ENCODE data around the gene TNNT2. TPM values are rescaled to one million over a fixed set of nuclear protein-coding genes. Genes with fewer than 3 reads are reported as not detected.

The TNNT2 gene
- total and polyA plus RNA-seq, 2 donors (not counting 1 experiment from before 2014, with no cell fraction given): 1.4 TPM; not detected in 1

DNA sequence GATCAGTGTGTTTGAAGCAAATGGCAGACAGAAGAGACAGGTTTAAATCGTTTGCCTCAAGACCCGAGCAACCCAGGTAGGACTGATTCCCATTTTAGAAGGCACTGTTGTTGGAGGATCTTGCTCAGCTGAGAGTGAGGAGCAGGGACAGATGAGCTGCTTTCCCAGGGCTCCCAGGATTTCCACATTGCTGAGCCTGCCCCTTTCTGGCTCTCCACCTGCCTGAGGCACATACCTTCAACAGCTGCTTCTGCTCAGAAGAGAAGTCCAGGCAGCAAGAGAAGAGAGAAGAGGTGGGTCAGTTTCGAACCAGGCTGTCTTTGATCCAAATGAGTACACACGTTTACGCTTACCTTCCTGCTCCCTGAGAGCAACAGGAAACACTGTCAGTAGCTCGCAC is 5.7 kb downstream of the TNNT2 start:
- peaks cover 42% of the 10 kb centered on the region for H3K27me3 ChIP-seq (ENCODE audit: control insufficient read depth, insufficient read depth, low read length)
- no peaks in the 10 kb centered on the region for H3K4me1 ChIP-seq (ENCODE audit: control insufficient read depth, extremely low read depth, insufficient read depth, low read length)
- no peaks in the 10 kb centered on the region for H3K9me3 ChIP-seq (ENCODE audit: control insufficient read depth, insufficient read depth, low read depth, low read length)
- no peak overlapping the region for H2AFZ ChIP-seq (ENCODE audit: low read length)
- TF ChIP-seq EZH2 (IDR thresholded peaks at IDR 0.05; ENCODE audit: low read length, missing control alignments): no peak
- TF ChIP-seq, protein P1, sequence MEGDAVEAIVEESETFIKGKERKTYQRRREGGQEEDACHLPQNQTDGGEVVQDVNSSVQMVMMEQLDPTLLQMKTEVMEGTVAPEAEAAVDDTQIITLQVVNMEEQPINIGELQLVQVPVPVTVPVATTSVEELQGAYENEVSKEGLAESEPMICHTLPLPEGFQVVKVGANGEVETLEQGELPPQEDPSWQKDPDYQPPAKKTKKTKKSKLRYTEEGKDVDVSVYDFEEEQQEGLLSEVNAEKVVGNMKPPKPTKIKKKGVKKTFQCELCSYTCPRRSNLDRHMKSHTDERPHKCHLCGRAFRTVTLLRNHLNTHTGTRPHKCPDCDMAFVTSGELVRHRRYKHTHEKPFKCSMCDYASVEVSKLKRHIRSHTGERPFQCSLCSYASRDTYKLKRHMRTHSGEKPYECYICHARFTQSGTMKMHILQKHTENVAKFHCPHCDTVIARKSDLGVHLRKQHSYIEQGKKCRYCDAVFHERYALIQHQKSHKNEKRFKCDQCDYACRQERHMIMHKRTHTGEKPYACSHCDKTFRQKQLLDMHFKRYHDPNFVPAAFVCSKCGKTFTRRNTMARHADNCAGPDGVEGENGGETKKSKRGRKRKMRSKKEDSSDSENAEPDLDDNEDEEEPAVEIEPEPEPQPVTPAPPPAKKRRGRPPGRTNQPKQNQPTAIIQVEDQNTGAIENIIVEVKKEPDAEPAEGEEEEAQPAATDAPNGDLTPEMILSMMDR (conservative IDR thresholded peaks at IDR 0.05 in 1 of 2, IDR thresholded peaks at IDR 0.05 in 1 of 2; ENCODE audit: low read depth in 1 of 2, low read length in 2 of 2): no peak
- no peaks in the 10 kb centered on the region for H4K20me1 ChIP-seq (ENCODE audit: control insufficient read depth, extremely low read depth, insufficient read depth, low read length)
- DNase-seq (ENCODE audit: low read depth in 2 of 2): no peak
- no peak overlapping the region for H3K27ac ChIP-seq (ENCODE audit: insufficient read depth, low read length)
- no peaks in the 10 kb centered on the region for H3K79me2 ChIP-seq (ENCODE audit: control insufficient read depth, insufficient read depth, low read length)
- no peak overlapping the region for H3K9ac ChIP-seq (ENCODE audit: insufficient read depth, low read length)
- no peak overlapping the region for H3K4me3 ChIP-seq (replicated peaks in 1 of 4; ENCODE audit: control extremely low read depth in 1 of 4, insufficient read depth in 1 of 4, low read depth in 3 of 4, low read length in 4 of 4)
- H3K36me3 ChIP-seq (ENCODE audit: control insufficient read depth, insufficient read depth, low read length): no peaks in the 10 kb centered on the region
- H3K4me2 ChIP-seq (ENCODE audit: extremely low read depth, insufficient read depth, low read length): no peak overlapping the region

DNA sequence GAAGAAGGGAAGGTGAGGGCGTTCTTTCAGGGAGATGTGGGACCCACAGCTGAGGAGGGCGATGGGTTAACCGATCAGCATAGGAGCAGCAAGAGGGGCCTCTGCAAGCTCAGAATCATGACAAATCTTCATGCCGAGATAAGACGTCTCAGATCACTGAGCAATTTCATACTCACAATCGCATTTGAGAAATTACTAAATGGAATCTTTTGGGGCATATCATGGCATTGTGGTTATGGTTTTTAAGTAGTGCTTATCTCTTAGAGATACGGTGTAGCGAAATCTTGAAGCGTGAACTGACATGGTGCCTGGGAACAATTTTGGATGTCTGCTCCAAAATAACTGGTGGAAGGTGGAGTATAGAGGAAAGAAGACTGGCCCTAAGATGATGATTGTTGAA is 6.2 kb downstream of the TNNT2 start:
- peak in 1 of 2 donors; percentile 39 for DNase-seq (ENCODE audit: low read depth in 2 of 2)

DNA sequence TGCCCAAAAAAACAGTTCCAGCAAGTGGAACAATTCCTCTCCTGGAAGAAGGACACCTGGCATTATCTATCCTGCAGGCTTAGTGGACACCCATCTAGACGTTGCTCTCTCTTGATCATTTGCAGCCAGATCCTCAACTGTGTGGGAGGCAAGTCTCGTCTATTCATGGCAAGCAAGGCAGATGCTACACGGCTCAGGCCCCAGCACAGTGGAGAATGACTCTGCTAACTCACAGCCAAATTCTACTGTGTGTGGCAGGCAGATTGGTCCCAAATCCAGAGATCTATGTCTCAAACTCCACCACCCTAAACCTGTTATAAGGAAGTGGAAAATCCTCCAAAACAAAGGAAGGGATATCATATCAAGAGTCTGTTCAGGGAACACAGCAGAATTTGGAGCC is 7.0 kb downstream of the TNNT2 start:
- Histone ChIP-seq H2AFZ (ENCODE audit: low read length) (no peak overlapping the region), H3K27me3 (ENCODE audit: control insufficient read depth, insufficient read depth, low read length) (peaks cover 33% of the 10 kb centered on the region), H4K20me1 (ENCODE audit: control insufficient read depth, extremely low read depth, insufficient read depth, low read length) (no peaks in the 10 kb centered on the region), H3K4me1 (ENCODE audit: control insufficient read depth, extremely low read depth, insufficient read depth, low read length) (no peaks in the 10 kb centered on the region), H3K79me2 (ENCODE audit: control insufficient read depth, insufficient read depth, low read length) (no peaks in the 10 kb centered on the region), H3K4me2 (ENCODE audit: extremely low read depth, insufficient read depth, low read length) (no peak overlapping the region), H3K9me3 (ENCODE audit: control insufficient read depth, insufficient read depth, low read depth, low read length) (no peaks in the 10 kb centered on the region), H3K27ac (ENCODE audit: insufficient read depth, low read length) (no peak overlapping the region), H3K36me3 (ENCODE audit: control insufficient read depth, insufficient read depth, low read length) (no peaks in the 10 kb centered on the region), H3K4me3 (replicated peaks in 1 of 4; ENCODE audit: control extremely low read depth in 1 of 4, insufficient read depth in 1 of 4, low read depth in 3 of 4, low read length in 4 of 4) (no peak overlapping the region), H3K9ac (ENCODE audit: insufficient read depth, low read length) (no peak overlapping the region)
- no peak for TF ChIP-seq EZH2 (IDR thresholded peaks at IDR 0.05; ENCODE audit: low read length, missing control alignments)
- DNase-seq (ENCODE audit: low read depth in 2 of 2): no peak

More for the DNA sequence above, 6.2 kb downstream of the TNNT2 start:
- Histone ChIP-seq H3K4me1 (ENCODE audit: control insufficient read depth, extremely low read depth, insufficient read depth, low read length) (no peaks in the 10 kb centered on the region), H4K20me1 (ENCODE audit: control insufficient read depth, extremely low read depth, insufficient read depth, low read length) (no peaks in the 10 kb centered on the region), H3K9me3 (ENCODE audit: control insufficient read depth, insufficient read depth, low read depth, low read length) (no peaks in the 10 kb centered on the region), H3K79me2 (ENCODE audit: control insufficient read depth, insufficient read depth, low read length) (no peaks in the 10 kb centered on the region), H3K27me3 (ENCODE audit: control insufficient read depth, insufficient read depth, low read length) (peaks cover 38% of the 10 kb centered on the region), H3K9ac (ENCODE audit: insufficient read depth, low read length) (no peak overlapping the region), H2AFZ (ENCODE audit: low read length) (no peak overlapping the region), H3K4me3 (replicated peaks in 1 of 4; ENCODE audit: control extremely low read depth in 1 of 4, insufficient read depth in 1 of 4, low read depth in 3 of 4, low read length in 4 of 4) (no peak overlapping the region), H3K36me3 (ENCODE audit: control insufficient read depth, insufficient read depth, low read length) (no peaks in the 10 kb centered on the region), H3K27ac (ENCODE audit: insufficient read depth, low read length) (no peak overlapping the region), H3K4me2 (ENCODE audit: extremely low read depth, insufficient read depth, low read length) (no peak overlapping the region)
- TF ChIP-seq EZH2 (IDR thresholded peaks at IDR 0.05; ENCODE audit: low read length, missing control alignments): no peak
- TF ChIP-seq, protein P1 (conservative IDR thresholded peaks at IDR 0.05 in 1 of 2, IDR thresholded peaks at IDR 0.05 in 1 of 2; ENCODE audit: low read depth in 1 of 2, low read length in 2 of 2): no peak

Measured in fibroblast of lung (primary cell).